ENCODE data around the gene CISH.

CISH gene

GRCh38 chr3:50603261-50604109 lies 8.1 kb downstream of the CISH start:
- H3K27ac ChIP-seq (ENCODE audit: low read depth, low read length): peak overlapping the region; percentile 86
- H3K9me3 ChIP-seq (ENCODE audit: low read length): no peaks in the 10 kb centered on the region
- peaks cover 53% of the 10 kb centered on the region for H3K4me1 ChIP-seq (ENCODE audit: insufficient read depth, low read length)
- peaks cover 15% of the 10 kb centered on the region for H3K36me3 ChIP-seq (ENCODE audit: insufficient read depth, low read length)
- H3K9ac ChIP-seq (ENCODE audit: low read length): no peak overlapping the region
- H3K4me3 ChIP-seq (ENCODE audit: low read depth in 1 of 2, low read length in 2 of 2): no peak overlapping the region
- no peaks in the 10 kb centered on the region for H3K27me3 ChIP-seq (ENCODE audit: control insufficient read depth in 1 of 2, insufficient read depth in 2 of 2, low read length in 2 of 2)

- Histone ChIP-seq H3K9ac (ENCODE audit: low read length) (peak overlapping the region; percentile 45), H3K4me3 (ENCODE audit: low read depth in 1 of 2, low read length in 2 of 2) (peak overlapping the region in 1 of 2 donors; percentile 29), H3K4me1 (ENCODE audit: insufficient read depth, low read length) (peaks cover 59% of the 10 kb centered on the region), H3K27ac (ENCODE audit: low read depth, low read length) (peak overlapping the region; percentile 86), H3K9me3 (ENCODE audit: low read length) (no peaks in the 10 kb centered on the region), H3K36me3 (ENCODE audit: insufficient read depth, low read length) (peaks cover 15% of the 10 kb centered on the region), H3K27me3 (ENCODE audit: control insufficient read depth in 1 of 2, insufficient read depth in 2 of 2, low read length in 2 of 2) (no peaks in the 10 kb centered on the region)
These were observed 8.9 kb downstream of the CISH start for GRCh38 chr3:50602595-50603191.

- H3K27me3 ChIP-seq (ENCODE audit: control insufficient read depth in 1 of 2, insufficient read depth in 2 of 2, low read length in 2 of 2): no peaks in the 10 kb centered on the region
- H3K4me3 ChIP-seq (ENCODE audit: low read depth in 1 of 2, low read length in 2 of 2): peak overlapping the region in 1 of 2 donors; percentile 29
- peak overlapping the region; percentile 36 for H3K9ac ChIP-seq (ENCODE audit: low read length)
- no peaks in the 10 kb centered on the region for H3K9me3 ChIP-seq (ENCODE audit: low read length)
- H3K27ac ChIP-seq (ENCODE audit: low read depth, low read length): peak overlapping the region; percentile 86
- H3K4me1 ChIP-seq (ENCODE audit: insufficient read depth, low read length): peaks cover 57% of the 10 kb centered on the region
- H3K36me3 ChIP-seq (ENCODE audit: insufficient read depth, low read length): no peaks in the 10 kb centered on the region
These were observed 10.6 kb downstream of the CISH start for GRCh38 chr3:50600841-50601591.

GRCh38 chr3:50600141-50600753 lies 11.3 kb downstream of the CISH start:
- no peak overlapping the region for H3K4me3 ChIP-seq (ENCODE audit: low read depth in 1 of 2, low read length in 2 of 2)
- peaks cover 51% of the 10 kb centered on the region for H3K4me1 ChIP-seq (ENCODE audit: insufficient read depth, low read length)
- no peaks in the 10 kb centered on the region for H3K9me3 ChIP-seq (ENCODE audit: low read length)
- H3K27ac ChIP-seq (ENCODE audit: low read depth, low read length): peak overlapping the region; percentile 86
- no peaks in the 10 kb centered on the region for H3K36me3 ChIP-seq (ENCODE audit: insufficient read depth, low read length)
- no peak overlapping the region for H3K9ac ChIP-seq (ENCODE audit: low read length)
- no peaks in the 10 kb centered on the region for H3K27me3 ChIP-seq (ENCODE audit: control insufficient read depth in 1 of 2, insufficient read depth in 2 of 2, low read length in 2 of 2)

GRCh38 chr3:50599716-50600118 lies 11.9 kb downstream of the CISH start:
- no peak overlapping the region for H3K4me3 ChIP-seq (ENCODE audit: low read depth in 1 of 2, low read length in 2 of 2)
- H3K9ac ChIP-seq (ENCODE audit: low read length): no peak overlapping the region
- H3K27me3 ChIP-seq (ENCODE audit: control insufficient read depth in 1 of 2, insufficient read depth in 2 of 2, low read length in 2 of 2): no peaks in the 10 kb centered on the region
- peaks cover 51% of the 10 kb centered on the region for H3K4me1 ChIP-seq (ENCODE audit: insufficient read depth, low read length)
- no peaks in the 10 kb centered on the region for H3K36me3 ChIP-seq (ENCODE audit: insufficient read depth, low read length)
- H3K27ac ChIP-seq (ENCODE audit: low read depth, low read length): peak overlapping the region; percentile 86
- H3K9me3 ChIP-seq (ENCODE audit: low read length): no peaks in the 10 kb centered on the region

- H3K27ac ChIP-seq (ENCODE audit: low read depth, low read length): peak overlapping the region; percentile 86
- peaks cover 51% of the 10 kb centered on the region for H3K4me1 ChIP-seq (ENCODE audit: insufficient read depth, low read length)
- no peak overlapping the region for H3K4me3 ChIP-seq (ENCODE audit: low read depth in 1 of 2, low read length in 2 of 2)
- no peaks in the 10 kb centered on the region for H3K36me3 ChIP-seq (ENCODE audit: insufficient read depth, low read length)
- H3K9me3 ChIP-seq (ENCODE audit: low read length): no peaks in the 10 kb centered on the region
- H3K9ac ChIP-seq (ENCODE audit: low read length): no peak overlapping the region
- no peaks in the 10 kb centered on the region for H3K27me3 ChIP-seq (ENCODE audit: control insufficient read depth in 1 of 2, insufficient read depth in 2 of 2, low read length in 2 of 2)
These were observed 12.4 kb downstream of the CISH start for GRCh38 chr3:50599115-50599715.

- Histone ChIP-seq H3K27me3 (ENCODE audit: control insufficient read depth in 1 of 2, insufficient read depth in 2 of 2, low read length in 2 of 2) (no peaks in the 10 kb centered on the region), H3K4me1 (ENCODE audit: insufficient read depth, low read length) (peaks cover 34% of the 10 kb centered on the region), H3K27ac (ENCODE audit: low read depth, low read length) (no peak overlapping the region), H3K9me3 (ENCODE audit: low read length) (no peaks in the 10 kb centered on the region), H3K9ac (ENCODE audit: low read length) (no peak overlapping the region), H3K4me3 (ENCODE audit: low read depth in 1 of 2, low read length in 2 of 2) (no peak overlapping the region), H3K36me3 (ENCODE audit: insufficient read depth, low read length) (no peaks in the 10 kb centered on the region)
These were observed 17.3 kb downstream of the CISH start for GRCh38 chr3:50594253-50594785.

GRCh38 chr3:50592568-50592967 lies 19.0 kb downstream of the CISH start:
- H3K4me3 ChIP-seq (ENCODE audit: low read depth in 1 of 2, low read length in 2 of 2): no peak overlapping the region
- H3K9ac ChIP-seq (ENCODE audit: low read length): no peak overlapping the region
- H3K36me3 ChIP-seq (ENCODE audit: insufficient read depth, low read length): no peaks in the 10 kb centered on the region
- H3K9me3 ChIP-seq (ENCODE audit: low read length): no peaks in the 10 kb centered on the region
- H3K27me3 ChIP-seq (ENCODE audit: control insufficient read depth in 1 of 2, insufficient read depth in 2 of 2, low read length in 2 of 2): no peaks in the 10 kb centered on the region
- no peak overlapping the region for H3K27ac ChIP-seq (ENCODE audit: low read depth, low read length)
- peaks cover 19% of the 10 kb centered on the region for H3K4me1 ChIP-seq (ENCODE audit: insufficient read depth, low read length)

- Histone ChIP-seq H3K4me3 (ENCODE audit: low read depth in 1 of 2, low read length in 2 of 2) (no peak overlapping the region), H3K36me3 (ENCODE audit: insufficient read depth, low read length) (no peaks in the 10 kb centered on the region), H3K9ac (ENCODE audit: low read length) (no peak overlapping the region), H3K27me3 (ENCODE audit: control insufficient read depth in 1 of 2, insufficient read depth in 2 of 2, low read length in 2 of 2) (no peaks in the 10 kb centered on the region), H3K9me3 (ENCODE audit: low read length) (no peaks in the 10 kb centered on the region), H3K27ac (ENCODE audit: low read depth, low read length) (no peak overlapping the region), H3K4me1 (ENCODE audit: insufficient read depth, low read length) (peaks cover 19% of the 10 kb centered on the region)
These were observed 20.3 kb downstream of the CISH start for GRCh38 chr3:50591196-50591741.

- Histone ChIP-seq H3K27me3 (ENCODE audit: control insufficient read depth in 1 of 2, insufficient read depth in 2 of 2, low read length in 2 of 2) (no peaks in the 10 kb centered on the region), H3K9me3 (ENCODE audit: low read length) (no peaks in the 10 kb centered on the region), H3K36me3 (ENCODE audit: insufficient read depth, low read length) (no peaks in the 10 kb centered on the region), H3K4me3 (ENCODE audit: low read depth in 1 of 2, low read length in 2 of 2) (no peak overlapping the region), H3K4me1 (ENCODE audit: insufficient read depth, low read length) (peaks cover 19% of the 10 kb centered on the region), H3K9ac (ENCODE audit: low read length) (no peak overlapping the region), H3K27ac (ENCODE audit: low read depth, low read length) (no peak overlapping the region)
These were observed 22.7 kb downstream of the CISH start for GRCh38 chr3:50588759-50589433.

Data from muscle layer of colon (tissue), 2 donors.